Breast epithelium (tissue), 4 donors: ENCODE results near the gene UPP1. TPM values are rescaled to one million over a fixed set of nuclear protein-coding genes. Genes with fewer than 3 reads are reported as not detected.

Experiments
- DNase-seq, 2 donors: peaks; one replicate each; pipeline ENCODE4 v3.0.0-alpha.2; 2019; ENCODE audit warnings: low spot score in 2 of 2
- H3K27ac ChIP-seq, 2 donors: fragments of 200-600 bp; sonication (generic) in 1 of 2; one replicate each; pipeline ENCODE4 v1.5.1; 2016 to 2019; ENCODE audit warnings: mild to moderate bottlenecking in 1 of 2
- H3K27me3 ChIP-seq, 2 donors: fragments of 200-600 bp; sonication (generic) in 1 of 2; one replicate each; pipeline versions ENCODE4 v1.5.1 to v1.6.0; 2017 to 2019; ENCODE audit warnings: control low read depth in 1 of 2, mild to moderate bottlenecking in 1 of 2
- H3K36me3 ChIP-seq: fragments of 200-600 bp; one replicate; pipeline ENCODE4 v1.5.1; 2019
- H3K4me1 ChIP-seq, 2 donors: fragments of 200-600 bp; sonication (generic); one replicate each; pipeline ENCODE4 v1.5.1; 2016 to 2019; ENCODE audit warnings: control low read depth in 1 of 2
- H3K4me3 ChIP-seq, 3 donors: fragments of 200-600 bp; sonication (generic); 1 replicate in 2 of 3; 2 replicates in 1 of 3; pipeline ENCODE4 v1.5.1; 2016 to 2019; ENCODE audit warnings: mild to moderate bottlenecking in 3 of 3, moderate library complexity in 2 of 3
- H3K9me3 ChIP-seq, 2 donors: fragments of 200-600 bp; sonication (generic) in 1 of 2; one replicate each; pipeline ENCODE4 v1.5.1; 2016 to 2019; ENCODE audit warnings: control low read depth in 1 of 2
- CTCF ChIP-seq, 3 donors: fragments of 450-650 bp; IDR thresholded peaks; one replicate each; pipeline ENCODE4 v1.5.1; 2016 to 2017; ENCODE audit warnings: antibody characterized with exemption in 3 of 3, mild to moderate bottlenecking in 3 of 3, moderate library complexity in 3 of 3
- POLR2A ChIP-seq: fragments of 450-650 bp; IDR thresholded peaks from one replicate; pipeline ENCODE4 v1.6.1; 2016; ENCODE audit warnings: antibody characterized with exemption, mild to moderate bottlenecking, moderate library complexity
- POLR2AphosphoS5 ChIP-seq, 3 donors: sonication (generic); formaldehyde crosslinking; IDR thresholded peaks; one replicate each; pipeline ENCODE4 v1.6.1; 2017; ENCODE audit warnings: antibody characterized with exemption in 3 of 3
- intact Hi-C: fragments of 100-400 bp; cut with DNase I; formaldehyde crosslinking; loops from one replicate; pipeline ENCODE4 v1.15.1; 2023; ENCODE audit warnings: low total_unique reads
- total RNA-seq, 3 donors: library from RNA; depleted of rRNA; stranded (reverse); fragments of >200 nt; gene quantifications; one replicate each; pipeline ENCODE4 v1.1.0, GENCODE V29; 2016

The UPP1 gene
- total RNA-seq, 3 donors from 2014 or later, result 11.1 to 32.1 (median 19.5) TPM

- peak; percentile 47 to 75 (median 50) for TF ChIP-seq POLR2AphosphoS5 (IDR thresholded peaks at IDR 0.05)
- no peak for TF ChIP-seq POLR2A
- peak in 1 of 2 donors; percentile 62 for DNase-seq
- H3K27ac ChIP-seq, result peak overlapping the region; percentile 22 to 85
- H3K27me3 ChIP-seq, result no peaks in the 10 kb centered on the region
- no peaks in the 10 kb centered on the region for H3K36me3 ChIP-seq
- intact Hi-C loops, result no loop called here
- no peaks in the 10 kb centered on the region for H3K4me1 ChIP-seq
- no peak overlapping the region for H3K4me3 ChIP-seq
- no peaks in the 10 kb centered on the region for H3K9me3 ChIP-seq
These were observed 4.2 kb upstream of the UPP1 start for GRCh38 chr7:48084727-48085432.

GRCh38 chr7:48085433-48085791 is 3.7 kb upstream of the UPP1 start:
- H3K27ac ChIP-seq, result peak overlapping the region; percentile 22 to 85
- H3K9me3 ChIP-seq, result no peaks in the 10 kb centered on the region
- no peaks in the 10 kb centered on the region for H3K4me1 ChIP-seq
- DNase-seq, result no peak
- H3K4me3 ChIP-seq, result no peak overlapping the region
- no peak for TF ChIP-seq POLR2A
- no peak for TF ChIP-seq CTCF (IDR thresholded peaks at IDR 0.05)
- TF ChIP-seq POLR2AphosphoS5 (IDR thresholded peaks at IDR 0.05), result no peak
- no peaks in the 10 kb centered on the region for H3K36me3 ChIP-seq
- no peaks in the 10 kb centered on the region for H3K27me3 ChIP-seq
- intact Hi-C loops, result no loop called here

GRCh38 chr7:48085942-48086341 is 3.1 kb upstream of the UPP1 start:
- TF ChIP-seq POLR2AphosphoS5 (IDR thresholded peaks at IDR 0.05) (no peak), POLR2A (no peak), CTCF (IDR thresholded peaks at IDR 0.05) (no peak)
- intact Hi-C loops, result no loop called here
- H3K9me3 ChIP-seq, result no peaks in the 10 kb centered on the region
- no peak for DNase-seq
- no peaks in the 10 kb centered on the region for H3K36me3 ChIP-seq
- no peaks in the 10 kb centered on the region for H3K4me1 ChIP-seq
- peak overlapping the region; percentile 22 to 85 for H3K27ac ChIP-seq
- H3K27me3 ChIP-seq, result no peaks in the 10 kb centered on the region
- no peak overlapping the region for H3K4me3 ChIP-seq

- Histone ChIP-seq H3K4me1 (no peaks in the 10 kb centered on the region), H3K27ac (peak overlapping the region; percentile 70 to 90), H3K36me3 (no peaks in the 10 kb centered on the region), H3K9me3 (no peaks in the 10 kb centered on the region), H3K27me3 (no peaks in the 10 kb centered on the region), H3K4me3 (no peak overlapping the region)
- TF ChIP-seq POLR2AphosphoS5 (IDR thresholded peaks at IDR 0.05) (no peak), POLR2A (no peak)
- intact Hi-C loops, result no loop called here
- DNase-seq, result no peak
These were observed 1.7 kb upstream of the UPP1 start for GRCh38 chr7:48087349-48087748.

- intact Hi-C loops, result no loop called here
- Histone ChIP-seq H3K4me1 (no peaks in the 10 kb centered on the region), H3K27ac (peak overlapping the region; percentile 90 to 94), H3K36me3 (no peaks in the 10 kb centered on the region), H3K9me3 (no peaks in the 10 kb centered on the region), H3K4me3 (peak overlapping the region; percentile 80 to 87 (median 84)), H3K27me3 (no peaks in the 10 kb centered on the region)
- no peak for TF ChIP-seq CTCF (IDR thresholded peaks at IDR 0.05)
- TF ChIP-seq POLR2A, result no peak
- peak; percentile 31 to 84 (median 37) for TF ChIP-seq POLR2AphosphoS5 (IDR thresholded peaks at IDR 0.05)
- peak; percentile 66 to 70 for DNase-seq
These were observed 463 bp upstream of the UPP1 start for GRCh38 chr7:48088559-48089045.

GRCh38 chr7:48090095-48090805 is 1.2 kb downstream of the UPP1 start:
- Histone ChIP-seq H3K4me1 (no peaks in the 10 kb centered on the region), H3K4me3 (peak overlapping the region; percentile 80 to 87 (median 84)), H3K27ac (peak overlapping the region in 1 of 2 donors; percentile 94), H3K27me3 (no peaks in the 10 kb centered on the region), H3K9me3 (no peaks in the 10 kb centered on the region), H3K36me3 (no peaks in the 10 kb centered on the region)
- intact Hi-C loops, result no loop called here
- no peak for DNase-seq
- TF ChIP-seq POLR2AphosphoS5 (IDR thresholded peaks at IDR 0.05) (peak in 1 of 3 donors; percentile 45), POLR2A (no peak)
